DOHH2 (cell line): Measurements from ENCODE around the gene PRKCE.
"Not testable (repeated sequence)": the region's sequence is repeated elsewhere in the genome, so short reads cannot be mapped to it uniquely, and the experiment has no call there.

Experiments used
- H3F3A ChIP-seq: fragments of 200-600 bp; sonication (generic), shearing (Covaris generic); 2 replicates; pipeline ENCODE4 v1.6.0; 2016; ENCODE audit warnings: antibody characterized with exemption, mild to moderate bottlenecking; ENCODE audit not compliant: control insufficient read depth, insufficient read depth
- H3K27ac ChIP-seq: fragments of 200-600 bp; sonication (generic); 2 replicates; pipeline ENCODE4 v1.5.1; 2014; ENCODE audit warnings: low read depth, mild to moderate bottlenecking, low read length, moderate library complexity
- H3K27me3 ChIP-seq: fragments of 200-600 bp; sonication (generic); 2 replicates; pipeline ENCODE4 v1.6.1; 2014; ENCODE audit warnings: mild to moderate bottlenecking, low read length, mixed read lengths; ENCODE audit not compliant: control insufficient read depth
- H3K36me3 ChIP-seq: fragments of 200-600 bp; sonication (generic); 2 replicates; pipeline ENCODE4 v1.6.1; 2014; ENCODE audit warnings: mild to moderate bottlenecking, low read length, moderate library complexity, mixed read lengths; ENCODE audit not compliant: control insufficient read depth
- H3K4me1 ChIP-seq: fragments of 200-600 bp; sonication (generic); 2 replicates; pipeline ENCODE4 v1.6.1; 2014; ENCODE audit warnings: mild to moderate bottlenecking, low read length, mixed read lengths; ENCODE audit not compliant: control insufficient read depth
- H3K4me2 ChIP-seq: fragments of 200-600 bp; sonication (generic); 2 replicates; pipeline ENCODE4 v1.6.0; 2014; ENCODE audit warnings: mild to moderate bottlenecking, low read length, moderate library complexity
- H3K4me3 ChIP-seq: fragments of 200-600 bp; sonication (generic); 2 replicates; pipeline ENCODE4 v1.5.1; 2014; ENCODE audit warnings: mild to moderate bottlenecking, low read length, mixed read lengths
- H3K79me2 ChIP-seq: fragments of 200-600 bp; sonication (generic); 2 replicates; pipeline ENCODE4 v1.6.1; 2014; ENCODE audit warnings: mild to moderate bottlenecking, low read length, mixed read lengths; ENCODE audit not compliant: control insufficient read depth
- H3K9me2 ChIP-seq: fragments of 200-600 bp; sonication (generic); replicated peaks from 2 replicates; pipeline ENCODE4 v1.6.1; 2014; ENCODE audit warnings: mild to moderate bottlenecking, low read length, mixed read lengths; ENCODE audit not compliant: control insufficient read depth
- H3K9me3 ChIP-seq: fragments of 200-600 bp; sonication (generic); 2 replicates; pipeline ENCODE4 v1.6.1; 2014; ENCODE audit warnings: antibody characterized with exemption, low read length, mixed read lengths; ENCODE audit not compliant: control insufficient read depth, insufficient read depth
- H4K20me1 ChIP-seq: fragments of 200-600 bp; sonication (generic); 2 replicates; pipeline ENCODE4 v1.6.0; 2014; ENCODE audit warnings: low read depth, mild to moderate bottlenecking, antibody characterized with exemption, low read length, moderate library complexity; ENCODE audit not compliant: control insufficient read depth, insufficient read depth
- CTCF ChIP-seq: fragments of 200-600 bp; sonication (generic); IDR thresholded peaks from one replicate; pipeline ENCODE4 v1.5.1; 2014; ENCODE audit warnings: antibody characterized with exemption, mild to moderate bottlenecking, low read depth, low read length; ENCODE audit not compliant: poor library complexity, severe bottlenecking
- EZH2phosphoT487 ChIP-seq: fragments of 200-600 bp; sonication (generic); IDR thresholded peaks from 2 replicates; pipeline ENCODE4 v1.6.1; 2017; ENCODE audit warnings: borderline replicate concordance, mild to moderate bottlenecking, antibody characterized with exemption, low read length, moderate library complexity, mixed read lengths

Gene PRKCE

GRCh38 chr2:45856391-45857274, 205.2 kb downstream of the PRKCE start:
- Histone ChIP-seq H3K27me3 (no peaks in the 10 kb centered on the region), H3K9me2 (no peaks in the 10 kb centered on the region), H3K4me2 (no peak overlapping the region), H3F3A (no peaks in the 10 kb centered on the region), H4K20me1 (no peaks in the 10 kb centered on the region), H3K36me3 (no peaks in the 10 kb centered on the region), H3K79me2 (no peaks in the 10 kb centered on the region), H3K4me3 (no peak overlapping the region), H3K27ac (no peak overlapping the region), H3K4me1 (peaks cover 14% of the 10 kb centered on the region), H3K9me3 (no peaks in the 10 kb centered on the region)
- TF ChIP-seq CTCF (no peak), EZH2phosphoT487 (no peak)

GRCh38 chr2:45857275-45857609, 205.8 kb downstream of the PRKCE start:
- Histone ChIP-seq H3K9me2 (no peaks in the 10 kb centered on the region), H4K20me1 (no peaks in the 10 kb centered on the region), H3K4me3 (no peak overlapping the region), H3K9me3 (no peaks in the 10 kb centered on the region), H3K4me2 (no peak overlapping the region), H3K79me2 (no peaks in the 10 kb centered on the region), H3K36me3 (no peaks in the 10 kb centered on the region), H3K4me1 (peaks cover 8% of the 10 kb centered on the region), H3K27me3 (no peaks in the 10 kb centered on the region), H3K27ac (no peak overlapping the region), H3F3A (no peaks in the 10 kb centered on the region)
- TF ChIP-seq CTCF, result no peak
- no peak for TF ChIP-seq EZH2phosphoT487

GRCh38 chr2:45857867-45858520, 206.5 kb downstream of the PRKCE start:
- Histone ChIP-seq H3K4me3 (no peak overlapping the region), H3K9me3 (no peaks in the 10 kb centered on the region), H3K27me3 (no peaks in the 10 kb centered on the region), H3K27ac (no peak overlapping the region), H3K36me3 (no peaks in the 10 kb centered on the region), H3K4me1 (peaks cover under 1% of the 10 kb centered on the region; the same call in 1 of the 2 replicates), H3K4me2 (no peak overlapping the region), H4K20me1 (no peaks in the 10 kb centered on the region), H3K9me2 (no peaks in the 10 kb centered on the region), H3K79me2 (no peaks in the 10 kb centered on the region), H3F3A (no peaks in the 10 kb centered on the region)
- TF ChIP-seq CTCF, result no peak
- TF ChIP-seq EZH2phosphoT487, result no peak

GRCh38 chr2:45858872-45859271, 207.4 kb downstream of the PRKCE start:
- H3F3A ChIP-seq, H4K20me1 ChIP-seq, H3K9me3 ChIP-seq, H3K27ac ChIP-seq, H3K4me2 ChIP-seq, H3K27me3 ChIP-seq, H3K36me3 ChIP-seq, H3K9me2 ChIP-seq, H3K4me3 ChIP-seq, H3K79me2 ChIP-seq, H3K4me1 ChIP-seq: not testable (repeated sequence)
